HEK293 (cell line): Measurements from ENCODE around the gene GALNT2.

Experiments used
- CTCF ChIA-PET: fragments of 350-600 bp; formaldehyde crosslinking; extraction: SDS; loops from one replicate; lab custom pipeline; 2021; ENCODE audit warnings: antibody characterized with exemption; lab: Yijun Ruan, JAX
- POLR2A ChIA-PET: fragments of 300-600 bp; formaldehyde crosslinking; extraction: SDS; loops from one replicate; lab custom pipeline; 2020; ENCODE audit warnings: antibody characterized with exemption, inconsistent platforms; lab: Yijun Ruan, JAX
- H3K27ac ChIP-seq: fragments of 200-500 bp; sonication (Bioruptor generic); 2 replicates; pipeline ENCODE4 v1.5.1; 2014; ENCODE audit warnings: low read depth, low read length, control low read depth, inconsistent platforms; ENCODE audit errors: extremely low read depth
- H3K36me3 ChIP-seq, 2 experiments: fragments of 200-500 bp in 1 of 2; sonication (Bioruptor generic) in 1 of 2; 1 replicate in 1 of 2; 2 replicates in 1 of 2; pipeline ENCODE4 v1.5.1; 2014 to 2017; ENCODE audit warnings: inconsistent platforms in 2 of 2, low read length in 2 of 2; ENCODE audit not compliant: control insufficient read depth in 2 of 2, insufficient read depth in 1 of 2
- H3K4me1 ChIP-seq: fragments of 200-500 bp; sonication (Bioruptor generic); 2 replicates; pipeline ENCODE4 v1.5.1; 2014; ENCODE audit warnings: mild to moderate bottlenecking, low read length, inconsistent platforms; ENCODE audit not compliant: control insufficient read depth, insufficient read depth
- H3K4me3 ChIP-seq: 2 replicates; pipeline ENCODE4 v1.5.1; 2011; ENCODE audit warnings: low read depth, mild to moderate bottlenecking, control low read depth, low read length, moderate library complexity
- H3K9me3 ChIP-seq: fragments of 200-500 bp; sonication (Bioruptor generic); 2 replicates; pipeline ENCODE4 v1.5.1; 2014; ENCODE audit warnings: low read depth, low read length, inconsistent platforms; ENCODE audit not compliant: control insufficient read depth, insufficient read depth
- PRDM10 ChIP-seq: fragments of 450-650 bp; formaldehyde crosslinking; IDR thresholded peaks from 2 replicates; pipeline ENCODE4 v1.5.1; 2016; ENCODE audit warnings: missing biosample characterization, missing genetic modification characterization
- SP3 ChIP-seq: fragments of 450-650 bp; formaldehyde crosslinking; IDR thresholded peaks from 2 replicates; pipeline ENCODE4 v1.5.1; 2016; ENCODE audit warnings: missing biosample characterization, missing genetic modification characterization
- WT1 ChIP-seq: fragments of 450-650 bp; formaldehyde crosslinking; IDR thresholded peaks from 2 replicates; pipeline ENCODE4 v1.5.1; 2016; ENCODE audit warnings: missing biosample characterization, missing genetic modification characterization
- ZBTB26 ChIP-seq: fragments of 450-650 bp; formaldehyde crosslinking; optimal IDR thresholded peaks from 2 replicates; pipeline ENCODE3; 2016; ENCODE audit warnings: missing biosample characterization, mild to moderate bottlenecking, missing genetic modification characterization
- ZNF133 ChIP-seq: fragments of 450-650 bp; formaldehyde crosslinking; IDR thresholded peaks from 2 replicates; pipeline ENCODE4 v1.5.1; 2016; ENCODE audit warnings: missing biosample characterization, missing genetic modification characterization
- ZNF138 ChIP-seq: fragments of 450-650 bp; formaldehyde crosslinking; IDR thresholded peaks from 2 replicates; pipeline ENCODE4 v1.5.1; 2016; ENCODE audit warnings: missing biosample characterization, missing genetic modification characterization, borderline replicate concordance
- ZNF155 ChIP-seq: fragments of 450-650 bp; formaldehyde crosslinking; IDR thresholded peaks from 2 replicates; pipeline ENCODE4 v1.5.1; 2016; ENCODE audit warnings: missing biosample characterization, missing genetic modification characterization
- ZNF24 ChIP-seq: fragments of 450-650 bp; formaldehyde crosslinking; IDR thresholded peaks from 2 replicates; pipeline ENCODE4 v1.5.1; 2016; ENCODE audit warnings: missing biosample characterization, missing genetic modification characterization
- ZNF335 ChIP-seq: fragments of 450-650 bp; formaldehyde crosslinking; conservative IDR thresholded peaks from 2 replicates; pipeline ENCODE4 v1.5.1; 2016; ENCODE audit warnings: missing biosample characterization, missing genetic modification characterization
- ZNF350 ChIP-seq: fragments of 450-650 bp; formaldehyde crosslinking; IDR thresholded peaks from 2 replicates; pipeline ENCODE4 v1.5.0; 2017; ENCODE audit warnings: missing biosample characterization, mild to moderate bottlenecking, missing genetic modification characterization
- ZNF398 ChIP-seq: fragments of 450-650 bp; formaldehyde crosslinking; IDR thresholded peaks from 2 replicates; pipeline ENCODE4 v1.5.1; 2017; ENCODE audit warnings: missing biosample characterization, missing genetic modification characterization
- ZNF521 ChIP-seq: fragments of 450-650 bp; formaldehyde crosslinking; IDR thresholded peaks from 2 replicates; pipeline ENCODE4 v1.5.1; 2017; ENCODE audit warnings: missing biosample characterization, mild to moderate bottlenecking, missing genetic modification characterization
- ZNF654 ChIP-seq: fragments of 450-650 bp; formaldehyde crosslinking; IDR thresholded peaks from 2 replicates; pipeline ENCODE4 v1.5.1; 2016; ENCODE audit warnings: low read depth, missing biosample characterization, missing genetic modification characterization
- ZNF692 ChIP-seq: fragments of 450-650 bp; formaldehyde crosslinking; IDR thresholded peaks from 2 replicates; pipeline ENCODE4 v1.5.1; 2016; ENCODE audit warnings: missing biosample characterization, missing genetic modification characterization
- ZNF747 ChIP-seq: fragments of 450-650 bp; formaldehyde crosslinking; IDR thresholded peaks from 2 replicates; pipeline ENCODE4 v1.5.1; 2016; ENCODE audit warnings: missing biosample characterization, missing genetic modification characterization
- ZNF76 ChIP-seq: fragments of 450-650 bp; formaldehyde crosslinking; IDR thresholded peaks from 2 replicates; pipeline ENCODE4; 2016; ENCODE audit warnings: low read depth, missing biosample characterization, missing genetic modification characterization, borderline replicate concordance
- ZSCAN18 ChIP-seq: fragments of 450-650 bp; formaldehyde crosslinking; IDR thresholded peaks from 2 replicates; pipeline ENCODE4 v1.5.1; 2016; ENCODE audit warnings: missing biosample characterization, missing genetic modification characterization

GALNT2 gene

GRCh38 chr1:230306169-230306568, 239.1 kb downstream of the GALNT2 start (continued):
- no peak for TF ChIP-seq ZNF155

GRCh38 chr1:230307213-230307612, 240.2 kb downstream of the GALNT2 start:
- Histone ChIP-seq H3K9me3 (no peaks in the 10 kb centered on the region), H3K36me3 (no peaks in the 10 kb centered on the region), H3K4me3 (no peak overlapping the region), H3K4me1 (no peaks in the 10 kb centered on the region), H3K27ac (no peak overlapping the region)
- TF ChIP-seq ZNF138 (tag by site-specific recombination) (no peak), ZSCAN18 (tag by site-specific recombination) (no peak), ZNF692 (tag by site-specific recombination) (peak; percentile 57), PRDM10 (peak; percentile 60), ZBTB26 (tag by site-specific recombination) (no peak), ZNF335 (tag by site-specific recombination) (peak; percentile 34; the same call in 1 of the 2 replicates), SP3 (no peak), ZNF24 (tag by site-specific recombination) (peak; percentile 64), ZNF133 (tag by site-specific recombination) (no peak), ZNF76 (tag by site-specific recombination) (no peak), ZNF350 (no peak), WT1 (tag by site-specific recombination) (peak; percentile 25; the same call in 1 of the 2 replicates), ZNF398 (tag by site-specific recombination) (peak; percentile 94), ZNF747 (no peak), ZNF654 (tag by site-specific recombination) (no peak), ZNF521 (tag by site-specific recombination) (no peak)
- ChIA-PET POLR2A (no interaction called here), CTCF (interaction anchor here (1.0 to 2.6 kb wide), 3 partner anchors 140 to 646 kb away, joined by 3 to 10 read pairs (median 6); no protein-coding TSS in a partner anchor)
